Activated T-cell treated with anti-CD3 and anti-CD28 coated beads, Interleukin-2, amount 50 U/mL, for 4 hours (primary cell): Measurements from ENCODE around the gene PALM3. TPM values are rescaled to one million over a fixed set of nuclear protein-coding genes. Genes with fewer than 3 reads are reported as not detected.
"Not testable (repeated sequence)": the region's sequence is repeated elsewhere in the genome, so short reads cannot be mapped to it uniquely, and the experiment has no call there.

Experiments used
- ATAC-seq, 2 donors: fragments of 200-7000 bp; cut with Tn5 transposase; one replicate each; pipeline ENCODE4 v1.10.0; 2021
- DNase-seq: peaks from one replicate; pipeline ENCODE4 v3.0.0-alpha.2; 2020
- H3K27me3 Mint-ChIP-seq: one replicate; pipeline ENCODE4 v1.8.0; 2021; ENCODE audit warnings: low read depth, mixed read lengths
- H3K36me3 Mint-ChIP-seq: one replicate; pipeline ENCODE4 v1.8.0; 2022; ENCODE audit warnings: mixed read lengths; ENCODE audit not compliant: insufficient read depth
- H3K4me1 Mint-ChIP-seq: one replicate; pipeline ENCODE4 v1.8.0; 2021; ENCODE audit warnings: low read depth, mixed read lengths
- H3K4me3 Mint-ChIP-seq: one replicate; pipeline ENCODE4 v1.8.0; 2021; ENCODE audit warnings: mild to moderate bottlenecking, moderate library complexity, mixed read lengths
- H3K9me3 Mint-ChIP-seq: one replicate; pipeline ENCODE4 v1.8.0; 2021; ENCODE audit warnings: mixed read lengths
- total RNA-seq, 3 donors: library from RNA; stranded (reverse); gene quantifications; one replicate each; pipeline ENCODE4 v1.2.1, GENCODE V29; 2021

The PALM3 gene
- total RNA-seq, 3 donors from 2014 or later = not detected

DNA sequence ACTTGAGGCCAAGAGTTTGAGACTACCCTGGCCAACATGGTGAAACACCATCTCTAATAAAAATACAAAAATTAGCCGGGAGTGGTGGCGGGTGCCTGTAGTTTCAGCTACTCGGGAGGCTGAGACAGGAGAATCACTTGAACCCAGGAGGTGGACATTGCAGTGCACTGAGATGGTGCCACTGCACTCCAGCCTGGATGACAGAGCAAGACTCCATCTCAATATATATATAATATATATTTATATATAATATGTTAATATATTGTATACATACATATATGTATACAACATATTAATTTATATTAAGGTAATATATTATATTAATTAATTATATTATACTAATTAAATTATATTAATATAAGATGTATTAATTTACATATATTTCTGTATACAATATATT lies 42.1 kb downstream of the PALM3 start:
- peaks cover 12% of the 10 kb centered on the region for H3K4me1 Mint-ChIP-seq
- not testable (repeated sequence) for ATAC-seq, H3K36me3 Mint-ChIP-seq, H3K27me3 Mint-ChIP-seq, H3K9me3 Mint-ChIP-seq, H3K4me3 Mint-ChIP-seq, DNase-seq

DNA sequence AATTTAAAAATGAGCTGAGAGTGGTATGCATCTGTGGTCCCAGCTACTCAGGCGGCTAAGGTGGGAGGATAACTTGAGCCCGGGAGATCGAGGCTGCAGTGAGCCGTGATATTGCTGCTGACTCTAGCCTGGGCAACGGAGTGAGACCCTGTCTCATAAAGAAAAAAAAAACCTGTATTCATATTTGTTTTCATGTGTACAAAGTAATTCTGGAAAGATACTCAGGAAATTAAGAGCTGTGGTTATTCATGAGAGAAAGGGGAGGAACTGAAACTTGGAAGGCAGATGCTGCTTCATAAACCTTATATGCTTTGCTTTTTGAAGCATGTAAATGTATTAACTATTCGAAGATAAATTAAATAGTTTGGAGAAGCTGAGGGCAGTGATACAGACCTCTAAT lies 42.8 kb downstream of the PALM3 start:
- H3K36me3 Mint-ChIP-seq = no peaks in the 10 kb centered on the region
- no peaks in the 10 kb centered on the region for H3K9me3 Mint-ChIP-seq
- no peak for DNase-seq
- H3K27me3 Mint-ChIP-seq = no peaks in the 10 kb centered on the region
- H3K4me1 Mint-ChIP-seq = peaks cover 14% of the 10 kb centered on the region
- H3K4me3 Mint-ChIP-seq = no peak overlapping the region
- no peak for ATAC-seq

DNA sequence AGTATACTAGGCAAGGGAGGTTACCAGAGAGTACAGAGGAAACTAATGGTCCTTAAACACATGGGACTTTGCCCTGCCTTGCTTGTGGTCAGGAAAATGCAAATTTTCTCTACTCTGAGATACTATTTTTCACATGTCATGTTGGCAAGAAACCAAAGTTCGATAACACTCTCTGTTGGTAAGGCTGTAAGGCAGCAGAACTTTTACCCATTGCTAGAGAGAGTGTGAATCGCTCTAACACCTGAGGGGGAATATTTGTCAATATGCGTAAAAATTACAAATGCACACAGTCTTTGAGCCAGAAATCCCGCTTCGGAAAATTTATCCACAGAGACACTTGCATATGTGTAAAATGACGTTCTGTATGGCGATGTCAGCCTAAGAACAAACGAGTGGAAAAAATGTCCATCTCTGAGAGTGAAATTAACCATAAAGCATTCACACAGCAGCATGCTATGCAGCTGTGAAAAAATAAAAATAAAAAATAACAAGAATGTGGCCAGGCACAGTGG lies 46.3 kb downstream of the PALM3 start:
- Mint-ChIP-seq H3K4me1 (peaks cover 9% of the 10 kb centered on the region), H3K27me3 (no peaks in the 10 kb centered on the region), H3K9me3 (no peaks in the 10 kb centered on the region), H3K4me3 (no peak overlapping the region), H3K36me3 (no peaks in the 10 kb centered on the region)
- ATAC-seq (peak in 1 of 2 donors; percentile 28), DNase-seq (no peak)

DNA sequence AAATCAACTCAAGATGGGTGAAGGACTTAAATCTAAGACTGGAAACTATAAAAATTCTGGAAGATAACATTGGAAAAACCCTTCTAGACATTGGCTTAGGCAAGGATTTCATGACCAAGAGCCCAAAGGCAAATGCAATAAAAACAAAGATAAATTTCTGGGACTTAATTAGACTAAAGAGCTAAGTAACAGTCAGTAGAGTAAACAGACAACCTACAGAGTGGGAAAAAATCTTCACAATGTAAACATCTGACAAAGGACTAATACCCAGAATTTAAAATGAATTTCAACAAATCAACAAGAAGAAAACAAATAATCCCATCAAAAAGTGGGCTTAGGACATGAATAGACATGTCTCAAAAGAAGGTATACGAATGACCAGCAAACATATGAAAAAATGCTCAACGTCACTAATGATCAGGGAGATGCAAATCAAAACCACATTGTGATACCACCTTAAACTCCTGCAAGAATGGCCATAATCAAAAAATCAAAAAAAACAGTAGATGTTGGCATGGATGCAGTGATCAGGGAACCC lies 49.4 kb downstream of the PALM3 start:
- ATAC-seq (no peak), DNase-seq (no peak)
- H3K4me3 Mint-ChIP-seq = no peak overlapping the region
- no peaks in the 10 kb centered on the region for H3K27me3 Mint-ChIP-seq
- no peaks in the 10 kb centered on the region for H3K36me3 Mint-ChIP-seq
- H3K9me3 Mint-ChIP-seq = no peaks in the 10 kb centered on the region
- H3K4me1 Mint-ChIP-seq = peaks cover 5% of the 10 kb centered on the region

DNA sequence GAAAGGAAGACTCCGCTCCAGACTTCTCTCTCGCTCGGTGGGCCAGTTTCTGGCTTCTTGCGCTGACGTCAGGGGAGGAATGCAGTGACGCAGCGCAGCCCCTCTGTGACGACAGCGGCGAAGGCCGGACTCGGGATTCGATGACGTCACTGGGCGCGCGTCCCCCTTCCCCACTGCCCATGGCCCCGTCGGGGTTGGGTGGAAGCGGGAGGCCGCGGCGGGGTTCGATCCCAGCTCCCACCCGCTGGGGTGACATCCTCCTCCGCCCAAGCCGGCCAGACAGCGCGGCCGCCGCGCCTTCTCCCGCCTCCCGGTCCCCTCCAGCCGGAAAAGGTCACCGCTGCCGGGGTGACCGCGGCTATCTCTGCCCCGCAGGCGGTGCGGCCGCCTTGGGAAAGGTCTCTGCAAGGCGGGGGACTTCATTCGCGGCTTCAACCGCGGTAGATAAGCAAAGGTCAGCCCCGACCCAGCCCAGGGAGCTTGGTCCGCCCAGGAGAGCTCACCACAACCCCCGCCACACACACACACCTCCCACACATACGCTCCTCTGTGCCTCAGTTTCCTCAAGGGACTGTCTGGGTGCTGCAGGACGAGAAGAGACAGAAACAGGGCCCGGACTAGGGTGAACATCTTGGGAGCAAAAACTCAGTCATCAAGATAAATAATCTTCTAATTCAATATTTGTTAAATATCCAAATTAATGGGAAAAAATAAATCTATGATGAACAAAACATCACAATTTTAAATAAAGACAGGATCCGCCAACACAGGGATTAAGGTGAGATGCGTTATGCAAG lies 54.9 kb downstream of the PALM3 start:
- Mint-ChIP-seq H3K36me3 (no peaks in the 10 kb centered on the region), H3K4me1 (peaks cover 33% of the 10 kb centered on the region), H3K27me3 (no peaks in the 10 kb centered on the region), H3K4me3 (peak overlapping the region; percentile 94), H3K9me3 (no peaks in the 10 kb centered on the region)
- DNase-seq (no peak), ATAC-seq (peak; percentile 5 to 7)

DNA sequence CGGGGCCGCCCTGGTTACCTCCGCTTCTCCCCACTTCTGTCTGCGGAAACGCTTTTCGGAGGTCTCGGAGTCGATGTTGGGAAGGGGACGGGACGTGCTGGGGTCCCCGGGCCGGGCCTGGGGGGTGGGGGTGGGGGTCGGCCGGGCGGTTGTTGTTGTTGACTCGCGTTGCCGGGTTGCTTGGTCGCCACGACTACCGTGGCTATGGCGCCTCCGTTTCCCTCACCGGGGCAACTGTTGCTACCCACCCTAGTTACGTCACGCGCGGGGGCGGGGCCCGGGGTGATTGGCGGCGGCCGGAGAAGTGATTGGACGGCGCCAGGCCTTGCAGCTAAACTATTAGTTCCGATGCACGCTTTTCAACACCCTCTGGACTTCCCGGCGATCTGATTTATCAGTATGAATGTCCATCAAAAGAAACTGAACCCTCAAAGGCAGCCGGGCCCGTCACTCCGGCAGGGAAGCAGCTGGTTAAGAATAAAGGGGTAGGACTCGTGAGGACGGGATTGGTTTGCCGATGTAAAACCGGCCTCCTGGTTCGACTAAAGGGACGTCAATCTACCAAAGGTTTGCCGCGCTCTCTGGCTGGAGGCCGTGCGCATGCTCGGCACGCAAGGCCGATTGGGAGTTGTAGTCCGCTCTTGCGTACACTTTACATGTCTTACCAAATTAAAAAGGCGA lies 55.7 kb downstream of the PALM3 start, which contains the start of gene RFX1:
Gene RFX1 (minus strand): TSS at position 236 of the 681 bp plus-strand sequence. CDS start 12,477 bp downstream, outside the sequence.
- Mint-ChIP-seq H3K4me3 (peak within 1 kb of the TSS; percentile 94), H3K4me1 (peaks cover 40% of the 10 kb centered on the region), H3K36me3 (no peaks in the 10 kb centered on the region), H3K9me3 (no peaks in the 10 kb centered on the region), H3K27me3 (no peaks in the 10 kb centered on the region)
- ATAC-seq (peak; percentile 83), DNase-seq (peak; percentile 100)

DNA sequence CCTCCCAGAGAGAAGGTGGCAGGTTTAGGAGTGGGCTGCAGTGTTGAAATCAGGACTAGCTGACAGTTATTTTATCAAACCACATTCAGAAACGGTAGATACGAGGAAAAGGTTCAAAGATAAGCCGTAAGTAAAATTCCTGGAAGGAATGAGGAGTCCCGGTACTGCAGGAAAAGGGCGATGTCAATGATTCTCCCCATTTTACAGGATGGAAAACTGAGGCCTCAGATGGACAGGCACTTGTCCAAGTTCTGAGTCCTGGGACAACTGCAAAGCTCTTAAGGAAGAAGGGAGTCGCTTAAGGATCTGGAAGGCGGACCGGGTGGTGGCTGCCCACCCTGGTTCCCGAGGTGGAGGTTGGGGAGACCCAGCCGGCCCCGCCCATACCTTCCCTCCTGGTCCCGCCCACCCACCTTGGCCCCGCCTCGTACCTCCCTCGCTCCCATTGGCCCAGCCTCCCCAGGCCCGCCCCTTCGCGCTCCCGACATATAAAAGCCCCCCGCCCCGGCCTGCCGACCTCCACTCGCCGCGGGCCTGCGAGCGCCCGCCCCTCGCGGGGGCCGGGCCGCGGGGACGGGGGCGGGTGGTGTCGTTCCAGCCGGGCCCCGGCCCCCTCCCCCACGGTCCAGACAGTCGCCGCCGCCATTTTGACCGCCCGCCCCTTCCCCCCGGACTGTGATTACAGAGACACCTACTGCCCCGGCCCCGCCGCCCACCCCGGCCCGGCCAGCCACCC lies 56.4 kb downstream of the PALM3 start:
- peak; percentile 57 to 59 for ATAC-seq
- H3K36me3 Mint-ChIP-seq = no peaks in the 10 kb centered on the region
- no peaks in the 10 kb centered on the region for H3K27me3 Mint-ChIP-seq
- peak overlapping the region; percentile 94 for H3K4me3 Mint-ChIP-seq
- no peaks in the 10 kb centered on the region for H3K9me3 Mint-ChIP-seq
- peak; percentile 88 for DNase-seq
- peaks cover 47% of the 10 kb centered on the region for H3K4me1 Mint-ChIP-seq

DNA sequence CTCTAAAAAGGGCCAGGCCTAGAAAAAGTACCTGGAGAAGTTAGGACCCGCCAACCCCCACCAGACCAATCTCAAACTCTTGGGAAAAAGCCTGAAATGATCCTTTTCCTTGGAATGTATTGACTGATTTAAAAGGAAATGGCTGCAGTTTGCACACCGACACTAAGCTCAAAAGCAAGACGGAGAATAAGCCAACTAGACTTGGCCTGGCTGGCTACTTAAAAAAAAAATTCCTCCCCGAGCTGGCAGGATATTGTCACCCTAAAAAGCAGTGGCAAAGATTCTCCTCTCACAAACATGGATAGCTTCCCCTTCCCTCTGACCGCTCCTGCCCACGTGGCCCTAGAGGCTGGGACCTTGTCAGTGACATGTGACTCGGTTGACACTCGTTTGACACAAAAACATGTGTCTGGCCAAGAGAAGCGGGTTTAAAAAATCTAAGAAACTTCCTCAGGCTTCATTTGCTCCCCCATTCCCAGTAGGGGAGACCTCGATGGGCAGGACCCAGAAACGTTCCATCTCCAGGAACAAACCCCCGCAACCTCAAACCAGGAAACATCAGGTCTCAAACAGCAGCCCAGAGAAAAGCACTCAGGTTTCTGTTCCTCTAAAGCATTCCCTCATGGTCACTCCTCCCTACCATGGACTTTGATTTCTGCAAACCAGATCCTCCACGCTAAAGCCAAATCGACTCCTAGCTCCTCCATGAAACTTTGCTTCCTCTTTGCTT lies 57.1 kb downstream of the PALM3 start:
- H3K9me3 Mint-ChIP-seq = no peaks in the 10 kb centered on the region
- no peak for ATAC-seq
- H3K4me3 Mint-ChIP-seq = peak overlapping the region; percentile 70
- H3K36me3 Mint-ChIP-seq = no peaks in the 10 kb centered on the region
- H3K27me3 Mint-ChIP-seq = no peaks in the 10 kb centered on the region
- no peak for DNase-seq
- peaks cover 54% of the 10 kb centered on the region for H3K4me1 Mint-ChIP-seq

Other genes with a start within 250 kb of the PALM3 start
- gene NANOS3, start 184.9 kb downstream of the PALM3 start, total RNA-seq = under 1 TPM in 1 of 3 donors, not detected in 2; 0.52 TPM
- 1 to 10 TPM; 7.3 to 9.3 (median 8.9) TPM for gene BRME1, start 156.0 kb downstream of the PALM3 start, total RNA-seq
- gene CC2D1A, start 155.9 kb downstream of the PALM3 start, total RNA-seq = 10 to 100 TPM; 34.1 to 40.2 (median 39.6) TPM
- under 1 TPM in 2 of 3 donors, not detected in 1; 0.08 to 0.30 TPM for gene PODNL1, start 123.7 kb downstream of the PALM3 start, total RNA-seq
- gene DCAF15, start 109.6 kb downstream of the PALM3 start, total RNA-seq = 10 to 100 TPM; 65.2 to 75.4 (median 66.2) TPM
- 10 to 100 TPM; 11.3 to 13.8 (median 12.3) TPM for gene RFX1, start 55.8 kb downstream of the PALM3 start, total RNA-seq
- gene RLN3, start 33.9 kb downstream of the PALM3 start, total RNA-seq = not detected
- 100 to 1,000 TPM in 1 of 3 donors, 10 to 100 TPM in 2; 91.2 to 102 (median 94.0) TPM for gene IL27RA, start 30.3 kb downstream of the PALM3 start, total RNA-seq
- under 1 TPM; 0.24 to 0.48 (median 0.43) TPM for gene MISP3, start 10.7 kb upstream of the PALM3 start, total RNA-seq
- under 1 TPM in 1 of 3 donors, not detected in 2; 0.48 TPM for gene C19orf67, start 23.7 kb upstream of the PALM3 start, total RNA-seq
- 100 to 1,000 TPM in 2 of 3 donors, 10 to 100 TPM in 1; 90.0 to 130 (median 112) TPM for gene SAMD1, start 28.7 kb upstream of the PALM3 start, total RNA-seq
- gene PRKACA, start 55.7 kb upstream of the PALM3 start, total RNA-seq = 10 to 100 TPM; 45.0 to 46.1 (median 45.3) TPM
- gene ASF1B, start 74.5 kb upstream of the PALM3 start, total RNA-seq = 10 to 100 TPM; 18.5 to 26.7 (median 21.0) TPM
- gene ADGRL1, start 144.1 kb upstream of the PALM3 start, total RNA-seq = 10 to 100 TPM; 22.2 to 30.2 (median 23.6) TPM